AG09309 (cell line): Measurements from ENCODE around the gene RPL10A.

Source experiments
- DNase-seq: peaks from one replicate; pipeline ENCODE4 v3.0.0-alpha.2; 2010; ENCODE audit warnings: low read depth
- H3K4me3 ChIP-seq: 2 replicates; pipeline ENCODE4 v1.5.1; 2011; ENCODE audit warnings: mild to moderate bottlenecking, low read depth, low read length, moderate library complexity; ENCODE audit not compliant: control insufficient read depth
- CTCF ChIP-seq: IDR thresholded peaks from 2 replicates; pipeline ENCODE4 v1.5.1; 2011; ENCODE audit warnings: mild to moderate bottlenecking, low read depth, low read length, inconsistent platforms; ENCODE audit not compliant: insufficient read depth, control insufficient read depth; ENCODE audit errors: missing control alignments

Gene RPL10A

DNA sequence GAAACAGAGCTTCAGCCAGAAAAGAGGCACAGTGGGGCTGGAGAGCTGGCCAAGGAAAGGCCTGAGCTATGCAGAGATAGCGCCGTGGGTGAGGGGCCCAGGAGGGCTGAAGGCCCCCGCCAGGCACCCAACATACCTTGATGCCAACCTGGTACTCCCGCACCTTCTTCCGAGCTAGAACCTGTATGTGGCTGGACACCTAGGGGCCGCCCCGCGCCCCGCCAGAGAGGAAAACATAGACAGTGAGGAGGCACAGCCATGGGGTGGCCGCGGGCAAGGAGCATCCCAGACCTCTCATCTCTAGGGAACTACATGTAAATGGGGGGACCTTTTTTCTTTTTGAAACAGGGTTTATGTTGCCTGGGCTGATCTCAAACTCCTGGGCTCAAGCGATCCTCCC is 12.0 kb downstream of the RPL10A start:
- no peak overlapping the region for H3K4me3 ChIP-seq
- no peak for DNase-seq
- no peak for TF ChIP-seq CTCF

DNA sequence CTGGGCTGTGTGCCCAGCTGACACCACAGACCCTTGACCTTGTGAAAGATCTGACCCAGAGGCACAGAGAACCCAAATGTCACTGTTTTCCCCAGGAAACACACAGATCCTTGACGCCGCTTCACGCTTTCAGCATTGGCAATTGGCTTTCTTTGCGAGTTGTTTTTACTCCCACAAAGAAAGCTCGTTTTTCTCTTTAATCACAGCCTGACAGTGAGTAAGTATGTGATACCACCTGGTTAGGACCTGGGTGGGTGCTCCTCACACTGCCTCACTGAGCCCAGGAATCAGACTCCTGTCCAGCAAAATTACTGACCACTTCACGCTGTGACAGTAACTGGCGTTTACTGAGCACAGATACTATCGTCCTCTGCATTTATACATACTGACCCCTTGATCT is 13.0 kb downstream of the RPL10A start:
- no peak for TF ChIP-seq CTCF
- no peak overlapping the region for H3K4me3 ChIP-seq
- no peak for DNase-seq

DNA sequence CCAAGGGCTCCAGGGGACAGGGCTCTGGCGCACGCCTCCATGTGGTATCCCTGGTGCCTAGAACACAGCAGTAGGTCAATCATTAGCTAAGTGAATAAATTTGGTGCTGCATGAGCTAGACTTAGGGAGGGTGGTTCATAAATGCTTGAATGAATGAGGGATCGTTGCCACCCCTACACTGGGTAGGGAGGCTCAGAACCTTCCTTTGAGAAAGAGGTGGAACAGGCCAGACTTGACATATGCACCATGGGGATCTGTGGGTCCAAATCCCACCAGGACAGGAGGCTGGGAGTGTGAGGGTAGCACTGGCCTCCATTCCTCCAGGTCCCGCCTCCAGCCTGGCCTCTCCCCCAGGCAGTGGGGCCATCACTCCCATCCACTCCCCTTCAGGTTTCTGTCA is 14.9 kb downstream of the RPL10A start:
- H3K4me3 ChIP-seq: no peak overlapping the region
- no peak for DNase-seq
- no peak for TF ChIP-seq CTCF

- no peak overlapping the region for H3K4me3 ChIP-seq
- no peak for TF ChIP-seq CTCF
- DNase-seq: no peak
Observed at GRCh38 chr6:35483490-35483889, 15.3 kb downstream of the RPL10A start.

- no peak for DNase-seq
- no peak for TF ChIP-seq CTCF
- H3K4me3 ChIP-seq: no peak overlapping the region
Observed at GRCh38 chr6:35483893-35484645, 15.9 kb downstream of the RPL10A start.

GRCh38 chr6:35484921-35485392 is 16.8 kb downstream of the RPL10A start:
- no peak for TF ChIP-seq CTCF
- no peak for DNase-seq
- H3K4me3 ChIP-seq: no peak overlapping the region
